ENCODE results near the gene SUV39H2. TPM values are rescaled to one million over a fixed set of nuclear protein-coding genes. Genes with fewer than 3 reads are reported as not detected.
"Not testable (repeated sequence)": the region's sequence is repeated elsewhere in the genome, so short reads cannot be mapped to it uniquely, and the experiment has no call there.

SUV39H2 gene
- polyA plus RNA-seq, 3 donors from 2014 or later, result 2.6 to 5.0 TPM; not detected in 1

DNA sequence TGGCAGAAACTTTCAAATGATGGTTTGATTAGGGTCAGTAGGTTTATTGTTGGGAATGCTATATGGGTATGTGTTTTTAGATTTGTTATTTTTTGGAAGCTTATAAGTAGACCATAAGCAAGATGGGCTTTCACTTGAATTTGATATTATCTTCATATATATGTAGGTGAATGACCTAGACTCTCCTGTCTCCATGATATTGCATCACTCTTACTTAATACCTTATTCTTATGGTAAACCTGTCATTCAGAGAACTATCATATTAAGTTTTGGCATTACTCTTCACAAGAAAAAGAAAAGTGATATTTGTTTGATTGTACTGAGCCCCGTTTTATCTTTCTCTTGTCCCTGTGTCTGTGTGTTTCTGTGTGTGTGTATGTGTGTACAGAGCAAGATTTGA lies 23.2 kb upstream of the SUV39H2 start:
- H3K27me3 Mint-ChIP-seq (ENCODE audit: low read depth in 3 of 3), result no peaks in the 10 kb centered on the region
- no peak overlapping the region for H3K4me3 Mint-ChIP-seq
- H3K36me3 Mint-ChIP-seq, result peaks cover 28 to 40% (median 30%) of the 10 kb centered on the region in 3 donors
- no peaks in the 10 kb centered on the region for H3K9me3 Mint-ChIP-seq
- no peak for DNase-seq
- H3K4me1 Mint-ChIP-seq, result peaks cover 0 to 7% of the 10 kb centered on the region in 2 donors
- H3K27ac Mint-ChIP-seq, result no peak overlapping the region

DNA sequence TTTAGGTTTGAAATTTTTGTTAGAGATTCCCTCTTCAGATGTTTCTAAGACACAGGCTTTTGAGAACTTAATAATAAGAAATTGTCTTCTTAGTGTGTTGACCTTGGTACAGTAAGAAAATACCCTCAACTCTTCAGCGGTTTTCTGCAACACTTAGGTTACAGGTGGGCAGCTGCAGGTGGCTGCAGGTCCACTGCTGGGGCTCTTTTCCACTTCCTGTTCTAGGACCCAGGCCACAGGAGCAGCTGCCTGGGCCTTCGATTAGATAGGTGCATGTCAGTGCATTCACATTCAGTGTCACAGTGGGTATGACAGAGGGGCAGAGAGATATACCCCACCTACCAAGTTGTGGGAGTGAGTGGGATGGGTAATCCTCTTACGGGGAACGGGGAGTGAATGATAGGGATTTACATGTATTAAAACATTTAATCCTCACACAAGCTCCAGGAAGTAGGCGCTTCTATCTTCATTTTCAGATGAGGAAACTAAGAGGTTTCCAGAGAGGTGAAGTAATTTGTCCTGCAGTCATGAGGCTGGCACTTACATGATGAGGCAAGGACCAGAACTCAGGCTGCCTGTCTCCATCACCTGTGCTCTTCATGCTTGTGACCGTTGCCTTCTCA lies 20.2 kb upstream of the SUV39H2 start:
- peaks cover 12 to 37% (median 24%) of the 10 kb centered on the region in 3 donors for H3K36me3 Mint-ChIP-seq
- H3K27ac Mint-ChIP-seq, result no peak overlapping the region
- no peaks in the 10 kb centered on the region for H3K27me3 Mint-ChIP-seq (ENCODE audit: low read depth in 3 of 3)
- H3K9me3 Mint-ChIP-seq, result no peaks in the 10 kb centered on the region
- peaks cover under 1 to 7% of the 10 kb centered on the region in 2 donors for H3K4me1 Mint-ChIP-seq
- no peak overlapping the region for H3K4me3 Mint-ChIP-seq
- DNase-seq, result no peak

DNA sequence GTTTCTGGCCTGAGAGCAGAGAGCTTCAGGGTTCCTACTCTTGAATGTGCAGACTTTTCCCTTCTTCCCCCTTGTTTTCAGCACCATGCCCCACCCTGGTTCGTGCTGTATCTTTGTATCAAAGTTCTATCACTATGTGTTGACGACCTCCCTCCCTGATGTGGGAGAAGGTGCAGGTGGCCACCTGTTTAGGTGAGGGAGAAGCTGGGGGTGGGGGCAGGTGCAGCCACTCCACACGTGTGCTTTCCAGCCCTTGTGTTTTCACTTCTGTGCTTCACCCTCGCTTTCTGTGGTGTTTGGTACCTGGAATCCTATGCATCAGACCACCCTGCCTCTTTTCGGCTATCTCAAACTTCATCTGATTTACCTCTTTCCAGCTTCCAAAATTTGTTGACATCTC lies 19.6 kb upstream of the SUV39H2 start:
- H3K4me1 Mint-ChIP-seq, result peaks cover 2 to 7% of the 10 kb centered on the region in 2 donors
- H3K27me3 Mint-ChIP-seq (ENCODE audit: low read depth in 3 of 3), result no peaks in the 10 kb centered on the region
- no peaks in the 10 kb centered on the region for H3K9me3 Mint-ChIP-seq
- peaks cover 15 to 33% (median 22%) of the 10 kb centered on the region in 3 donors for H3K36me3 Mint-ChIP-seq
- peak overlapping the region in 1 of 6 donors; percentile 30 for H3K27ac Mint-ChIP-seq
- DNase-seq, result no peak
- H3K4me3 Mint-ChIP-seq, result no peak overlapping the region

DNA sequence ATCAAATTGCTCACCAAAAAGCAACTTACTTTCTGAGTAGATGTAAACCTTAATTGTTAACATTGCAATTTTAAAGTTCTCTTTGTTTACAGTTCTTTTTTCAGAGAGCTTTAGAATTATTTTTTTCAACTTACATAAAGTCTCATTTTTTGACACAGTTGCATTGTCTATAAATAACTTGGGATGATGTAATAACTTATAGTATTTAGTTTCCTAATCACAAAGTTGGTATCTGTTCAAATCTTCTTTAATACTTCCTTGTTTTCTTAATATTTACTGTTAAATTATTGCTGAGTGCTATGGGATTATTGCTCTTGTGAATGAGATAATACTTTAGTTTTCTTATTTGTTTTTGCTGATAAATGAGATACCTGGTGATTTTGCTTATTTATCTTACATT lies 18.9 kb upstream of the SUV39H2 start:
- no peaks in the 10 kb centered on the region for H3K9me3 Mint-ChIP-seq
- no peak overlapping the region for H3K4me3 Mint-ChIP-seq
- DNase-seq, result no peak
- peaks cover 8 to 33% (median 15%) of the 10 kb centered on the region in 3 donors for H3K36me3 Mint-ChIP-seq
- peak overlapping the region in 1 of 6 donors; percentile 30 for H3K27ac Mint-ChIP-seq
- peaks cover 2 to 7% of the 10 kb centered on the region in 2 donors for H3K4me1 Mint-ChIP-seq
- peaks cover 0 to 2% (median 0%) of the 10 kb centered on the region in 3 donors for H3K27me3 Mint-ChIP-seq (ENCODE audit: low read depth in 3 of 3)

DNA sequence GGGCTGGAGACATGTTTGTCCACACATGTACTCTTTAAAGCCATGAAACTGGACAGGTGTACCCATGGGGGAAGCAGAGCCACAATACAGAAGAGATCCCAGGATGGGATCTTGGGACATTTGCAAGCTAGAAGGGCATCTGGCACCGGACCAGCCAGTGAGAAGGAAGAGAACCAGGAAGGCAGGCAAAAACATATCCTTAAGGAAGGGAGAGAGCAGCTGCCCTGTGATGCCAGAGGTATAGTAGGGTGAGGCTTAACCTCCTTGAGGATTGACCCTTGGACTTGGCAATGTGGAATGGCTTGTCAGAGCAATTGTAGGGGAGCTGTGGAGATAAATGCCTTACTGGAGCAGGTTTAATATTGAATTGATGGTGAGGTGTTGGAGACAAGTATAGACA lies 17.9 kb upstream of the SUV39H2 start:
- Mint-ChIP-seq H3K4me3 (no peak overlapping the region), H3K36me3 (peaks cover 7 to 28% (median 11%) of the 10 kb centered on the region in 3 donors), H3K27ac (peak overlapping the region in 1 of 6 donors; percentile 55), H3K9me3 (no peaks in the 10 kb centered on the region), H3K4me1 (peaks cover 2 to 7% of the 10 kb centered on the region in 2 donors), H3K27me3 (ENCODE audit: low read depth in 3 of 3) (peaks cover 0 to 2% (median 0%) of the 10 kb centered on the region in 3 donors)
- DNase-seq, result no peak

DNA sequence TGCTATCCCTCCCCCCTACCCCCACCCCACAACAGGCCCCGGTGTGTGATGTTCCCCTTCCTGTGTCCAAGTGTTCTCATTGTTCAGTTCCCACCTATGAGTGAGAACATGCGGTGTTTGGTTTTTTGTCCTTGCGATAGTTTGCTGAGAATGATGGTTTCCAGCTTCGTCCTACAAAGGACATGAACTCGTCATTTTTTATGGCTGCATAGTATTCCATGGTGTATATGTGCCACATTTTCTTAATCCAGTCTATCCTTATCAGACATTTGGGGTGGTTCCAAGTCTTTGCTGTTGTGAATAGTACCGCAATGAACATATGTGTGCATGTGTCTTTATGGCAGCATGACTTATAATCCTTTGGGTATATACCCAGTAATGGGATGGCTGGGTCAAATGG lies 14.2 kb upstream of the SUV39H2 start:
- not testable (repeated sequence) for H3K27me3 Mint-ChIP-seq (ENCODE audit: low read depth in 3 of 3); H3K27ac Mint-ChIP-seq; H3K4me3 Mint-ChIP-seq; H3K9me3 Mint-ChIP-seq; H3K4me1 Mint-ChIP-seq; DNase-seq
- peaks cover 11 to 25% (median 25%) of the 10 kb centered on the region in 3 donors for H3K36me3 Mint-ChIP-seq

DNA sequence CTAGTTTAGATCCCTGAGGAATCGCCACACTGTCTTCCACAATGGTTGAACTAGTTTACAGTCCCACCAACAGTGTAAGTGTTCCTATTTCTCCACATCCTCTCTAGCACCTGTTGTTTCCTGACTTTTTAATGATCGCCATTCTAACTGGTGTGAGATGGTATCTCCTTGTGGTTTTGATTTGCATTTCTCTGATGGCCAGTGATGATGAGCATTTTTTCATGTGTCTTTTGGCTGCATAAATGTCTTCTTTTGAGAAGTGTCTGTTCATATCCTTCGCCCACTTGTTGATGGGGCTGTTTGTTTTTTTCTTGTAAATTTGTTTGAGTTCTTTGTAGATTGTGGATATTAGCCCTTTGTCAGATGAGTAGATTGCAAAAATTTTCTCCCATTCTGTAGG lies 13.8 kb upstream of the SUV39H2 start:
- peaks cover 15 to 29% (median 29%) of the 10 kb centered on the region in 3 donors for H3K36me3 Mint-ChIP-seq
- not testable (repeated sequence) for H3K27ac Mint-ChIP-seq; H3K4me1 Mint-ChIP-seq; H3K9me3 Mint-ChIP-seq; H3K4me3 Mint-ChIP-seq; DNase-seq; H3K27me3 Mint-ChIP-seq (ENCODE audit: low read depth in 3 of 3)

DNA sequence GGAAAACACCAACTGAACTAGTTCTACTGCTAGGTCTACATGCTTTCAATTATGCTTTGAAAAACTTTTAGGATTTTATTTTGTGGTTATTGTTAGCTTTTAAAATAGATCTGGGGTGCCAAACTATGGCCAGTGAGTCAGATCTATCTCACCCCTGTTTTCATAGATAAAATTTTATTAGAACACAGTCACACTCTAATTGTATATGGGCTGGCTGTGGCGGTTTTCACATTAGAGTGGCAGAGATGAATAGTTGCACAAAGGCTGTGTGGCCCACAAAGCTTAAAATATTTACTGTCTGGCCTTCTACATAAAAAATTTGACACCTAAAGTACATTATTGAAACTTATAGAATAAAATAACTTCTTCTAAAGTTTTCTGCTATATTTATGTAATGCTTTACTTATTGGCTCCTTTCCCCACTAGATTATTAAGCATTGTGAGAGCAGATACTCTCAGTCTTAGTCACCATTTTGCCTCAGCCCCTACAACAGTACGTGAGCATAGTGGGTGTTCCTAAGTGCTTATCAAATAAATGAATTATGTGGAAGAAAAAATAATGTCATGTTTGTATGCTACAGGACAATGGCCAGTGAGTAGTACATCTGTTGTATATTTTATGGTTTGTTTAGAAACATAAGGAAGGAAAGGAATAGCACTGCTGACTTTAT lies 5.4 kb upstream of the SUV39H2 start:
- H3K36me3 Mint-ChIP-seq, result peaks cover 8 to 19% (median 14%) of the 10 kb centered on the region in 3 donors
- no peaks in the 10 kb centered on the region for H3K9me3 Mint-ChIP-seq
- peak overlapping the region in 1 of 6 donors; percentile 1 for H3K27ac Mint-ChIP-seq
- no peak for DNase-seq
- H3K27me3 Mint-ChIP-seq (ENCODE audit: low read depth in 3 of 3), result peaks cover 0 to 4% (median 3%) of the 10 kb centered on the region in 3 donors
- H3K4me1 Mint-ChIP-seq, result peaks cover 14 to 17% of the 10 kb centered on the region in 2 donors
- H3K4me3 Mint-ChIP-seq, result no peak overlapping the region

DNA sequence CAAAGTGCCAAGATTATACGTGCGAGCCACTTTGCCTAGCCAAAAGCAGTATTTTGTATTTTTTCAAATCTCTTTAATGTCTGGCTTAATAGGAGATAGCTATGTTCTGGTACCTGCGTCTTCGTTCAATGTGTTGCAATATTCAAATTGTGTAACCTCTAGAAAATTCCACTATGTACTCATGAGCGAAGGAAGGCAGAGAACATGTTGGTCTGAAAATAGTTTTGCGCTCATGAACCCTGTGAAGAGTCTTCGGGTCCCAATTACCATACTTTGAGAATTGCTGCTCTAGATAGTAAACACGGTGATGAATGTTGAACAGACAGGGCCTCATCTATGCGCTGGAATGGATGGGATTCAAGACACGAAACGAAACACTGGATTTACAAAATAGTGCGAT lies 2.7 kb upstream of the SUV39H2 start:
- Mint-ChIP-seq H3K36me3 (peaks cover 0 to 5% (median 0%) of the 10 kb centered on the region in 3 donors), H3K4me3 (peak overlapping the region in 1 of 5 donors; percentile 21), H3K27ac (peak overlapping the region in 2 of 6 donors; percentile 10 to 22), H3K9me3 (no peaks in the 10 kb centered on the region), H3K4me1 (peaks cover 20 to 29% of the 10 kb centered on the region in 2 donors), H3K27me3 (ENCODE audit: low read depth in 3 of 3) (peaks cover 0 to 11% (median 9%) of the 10 kb centered on the region in 3 donors)
- DNase-seq, result no peak

DNA sequence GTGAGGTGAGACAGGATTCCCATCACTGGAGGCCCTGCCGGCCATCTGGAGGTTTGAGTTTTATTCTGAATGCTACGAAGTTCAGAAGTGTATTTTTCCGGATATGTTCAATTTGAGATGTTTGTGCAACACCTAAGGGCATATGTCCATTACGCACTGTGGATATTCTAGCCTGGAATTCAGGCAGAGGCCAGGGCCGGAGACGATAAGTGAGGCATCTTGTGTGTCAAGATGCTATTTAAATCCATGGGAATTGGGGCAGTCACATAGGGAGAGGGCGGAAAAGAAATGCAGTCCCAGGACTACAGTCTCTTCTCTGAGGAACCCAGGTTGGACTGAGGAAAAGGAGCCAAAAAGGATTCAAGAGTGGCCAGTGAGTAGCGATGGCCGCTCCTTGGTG lies 1.9 kb upstream of the SUV39H2 start:
- Mint-ChIP-seq H3K36me3 (no peaks in the 10 kb centered on the region), H3K9me3 (no peaks in the 10 kb centered on the region), H3K27ac (peak overlapping the region in 4 of 6 donors; percentile 9 to 79 (median 48)), H3K4me1 (peaks cover 20 to 29% of the 10 kb centered on the region in 2 donors), H3K27me3 (ENCODE audit: low read depth in 3 of 3) (peaks cover 0 to 11% (median 9%) of the 10 kb centered on the region in 3 donors), H3K4me3 (peak overlapping the region; percentile 93 to 96 (median 94))
- DNase-seq, result no peak

DNA sequence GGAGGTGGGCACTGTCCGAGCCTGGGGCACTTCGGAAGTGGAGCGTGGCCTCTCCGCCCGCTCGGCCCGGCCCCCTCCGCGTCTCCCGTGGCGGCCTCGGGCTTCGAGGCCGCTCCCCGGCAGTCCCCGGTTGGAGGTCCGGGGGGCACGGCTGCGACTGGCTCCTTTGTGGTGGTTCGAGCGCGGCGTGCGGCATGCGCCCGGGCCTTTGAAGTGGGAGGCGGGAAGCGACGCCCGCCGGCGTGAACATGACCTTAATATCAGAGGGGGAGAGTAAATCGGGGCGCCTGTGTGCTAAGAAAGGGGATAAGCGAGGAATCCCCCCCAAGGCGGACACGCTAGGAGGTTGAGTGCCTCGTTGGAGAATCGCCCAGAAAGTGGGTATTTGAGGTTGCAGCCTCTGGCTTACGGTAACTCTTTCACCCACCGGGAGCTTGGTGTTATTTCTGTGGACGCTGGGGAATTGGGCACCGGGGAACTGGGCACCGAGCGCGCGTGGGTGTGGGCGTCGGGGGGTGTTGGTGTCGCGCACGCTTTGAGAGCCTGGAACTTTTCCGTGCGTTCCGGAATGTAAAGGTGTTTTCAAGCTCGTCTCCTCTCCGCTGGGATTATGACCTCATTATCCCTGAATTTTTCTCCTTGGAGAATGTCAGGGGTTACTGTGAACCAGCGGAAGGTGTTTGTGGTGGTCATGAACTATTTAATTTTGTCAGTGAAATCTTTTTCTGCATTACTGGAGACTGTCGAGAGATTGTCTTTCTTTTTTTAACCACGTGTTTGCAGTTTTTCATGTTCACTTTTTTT lies 660 bp downstream of the SUV39H2 start:
- Mint-ChIP-seq H3K4me3 (peak overlapping the region; percentile 87 to 93 (median 89)), H3K27me3 (ENCODE audit: low read depth in 3 of 3) (peaks cover 0 to 11% (median 9%) of the 10 kb centered on the region in 3 donors), H3K9me3 (no peaks in the 10 kb centered on the region), H3K36me3 (no peaks in the 10 kb centered on the region), H3K27ac (peak overlapping the region in 5 of 6 donors; percentile 45 to 86 (median 66)), H3K4me1 (peaks cover 20 to 29% of the 10 kb centered on the region in 2 donors)
- peak in 2 of 3 donors; percentile 18 to 34 for DNase-seq

DNA sequence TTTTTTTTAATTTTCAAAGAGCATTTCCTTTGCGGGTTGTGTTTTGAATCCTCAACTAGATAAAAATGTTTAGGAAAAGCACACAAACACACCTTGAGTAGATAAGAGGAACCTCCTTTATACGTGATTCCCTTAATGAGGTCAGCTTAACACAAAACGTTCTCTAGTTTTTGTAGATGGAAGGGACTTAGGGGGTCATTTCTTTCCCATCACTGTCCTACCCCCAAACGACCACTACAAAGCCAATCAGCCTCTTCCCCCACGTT lies 1.2 kb downstream of the SUV39H2 start:
- Mint-ChIP-seq H3K4me1 (peaks cover 20 to 29% of the 10 kb centered on the region in 2 donors), H3K9me3 (no peaks in the 10 kb centered on the region), H3K4me3 (peak overlapping the region; percentile 87 to 93 (median 89)), H3K36me3 (no peaks in the 10 kb centered on the region), H3K27ac (peak overlapping the region in 3 of 6 donors; percentile 6 to 79 (median 55)), H3K27me3 (ENCODE audit: low read depth in 3 of 3) (peaks cover 0 to 11% (median 9%) of the 10 kb centered on the region in 3 donors)
- DNase-seq, result no peak

DNA sequence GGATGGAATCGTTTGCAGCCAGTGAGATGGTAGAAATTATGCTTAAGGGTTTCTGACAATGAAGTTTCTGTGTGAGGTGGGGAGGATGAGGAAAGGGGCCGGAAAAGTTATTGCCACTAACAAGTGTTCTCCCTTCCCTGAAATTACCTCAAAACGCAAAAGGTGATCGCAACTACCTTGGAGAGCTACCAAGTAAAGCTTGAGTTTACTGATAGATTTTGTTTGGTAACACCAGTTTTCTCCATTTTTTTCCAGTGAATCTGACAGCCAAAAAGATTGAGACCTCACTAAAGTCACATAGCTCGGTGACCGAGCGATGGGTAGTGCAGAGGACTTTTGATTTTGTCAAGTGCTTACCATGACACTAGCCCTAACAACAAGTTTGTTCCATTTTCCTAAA lies 1.6 kb downstream of the SUV39H2 start:
- peak overlapping the region; percentile 87 to 93 (median 89) for H3K4me3 Mint-ChIP-seq
- H3K27me3 Mint-ChIP-seq (ENCODE audit: low read depth in 3 of 3), result peaks cover 0 to 11% (median 9%) of the 10 kb centered on the region in 3 donors
- no peaks in the 10 kb centered on the region for H3K36me3 Mint-ChIP-seq
- peaks cover 20 to 29% of the 10 kb centered on the region in 2 donors for H3K4me1 Mint-ChIP-seq
- no peaks in the 10 kb centered on the region for H3K9me3 Mint-ChIP-seq
- DNase-seq, result no peak
- peak overlapping the region in 1 of 6 donors; percentile 6 for H3K27ac Mint-ChIP-seq

DNA sequence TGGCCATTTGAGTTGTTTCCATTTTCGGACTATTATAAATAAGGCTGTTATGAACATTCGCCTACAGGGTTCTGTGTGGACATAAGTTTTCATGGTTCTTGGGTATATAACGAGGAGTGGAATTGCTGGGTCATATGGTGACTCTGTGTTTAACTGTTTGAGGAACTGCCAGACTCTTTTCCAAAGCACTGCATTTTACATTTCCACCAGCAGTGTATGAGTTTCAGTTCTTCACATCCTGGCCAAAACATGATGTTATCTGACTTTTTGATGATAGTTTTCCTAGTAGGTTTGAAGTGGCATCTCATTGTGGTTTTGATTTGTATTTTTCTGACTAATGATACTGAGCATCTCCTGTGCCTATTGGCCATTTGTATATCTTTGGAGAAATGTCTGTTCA lies 5.4 kb downstream of the SUV39H2 start:
- Mint-ChIP-seq H3K27me3 (ENCODE audit: low read depth in 3 of 3) (peaks cover 0 to 7% (median 6%) of the 10 kb centered on the region in 3 donors), H3K4me1 (peaks cover 6 to 13% of the 10 kb centered on the region in 2 donors), H3K27ac (no peak overlapping the region), H3K36me3 (no peaks in the 10 kb centered on the region), H3K9me3 (no peaks in the 10 kb centered on the region), H3K4me3 (no peak overlapping the region)
- no peak for DNase-seq

Data from immature natural killer cell (primary cell).